ENCODE measurements around the gene MAU2.

Gene MAU2

GRCh38 chr19:19407633-19407930 is 87.0 kb downstream of the MAU2 start:
- in situ Hi-C loops (cut with HindIII; ENCODE audit: low sequenced_read_pairs): no loop called here

All from endothelial cell of hepatic sinusoid (primary cell).